T-helper 9 cell (primary cell): Measurements from ENCODE around the gene CLCN2.

ENCODE experiments used
- DNase-seq: peaks from one replicate; pipeline ENCODE4 v3.0.0-alpha.2; 2020
- total RNA-seq, 2 donors: gene quantifications; one replicate each; lab custom pipeline; 2026; lab: John Stamatoyannopoulos, UW

Gene CLCN2
- total RNA-seq: 3.4 to 4.8 reads per million in 2 donors

GRCh38 chr3:184361532-184361931 lies at the start of gene CLCN2, which contains the start of gene POLR2H:
Gene CLCN2 (minus strand): TSS chr3:184361605. CDS start chr3:184361479, 126 bp downstream.
Gene POLR2H (plus strand): TSS chr3:184361710. CDS start chr3:184363493, 1,783 bp downstream.
- DNase-seq: peak; percentile 38

GRCh38 chr3:184409946-184410500 lies 48.6 kb upstream of the CLCN2 start:
- DNase-seq: no peak

- no peak for DNase-seq
These were observed 48.0 kb upstream of the CLCN2 start for GRCh38 chr3:184409331-184409926.

- DNase-seq: no peak
These were observed 43.9 kb upstream of the CLCN2 start for GRCh38 chr3:184405075-184406030.

GRCh38 chr3:184399410-184399809 lies 38.0 kb upstream of the CLCN2 start:
- no peak for DNase-seq

DNA sequence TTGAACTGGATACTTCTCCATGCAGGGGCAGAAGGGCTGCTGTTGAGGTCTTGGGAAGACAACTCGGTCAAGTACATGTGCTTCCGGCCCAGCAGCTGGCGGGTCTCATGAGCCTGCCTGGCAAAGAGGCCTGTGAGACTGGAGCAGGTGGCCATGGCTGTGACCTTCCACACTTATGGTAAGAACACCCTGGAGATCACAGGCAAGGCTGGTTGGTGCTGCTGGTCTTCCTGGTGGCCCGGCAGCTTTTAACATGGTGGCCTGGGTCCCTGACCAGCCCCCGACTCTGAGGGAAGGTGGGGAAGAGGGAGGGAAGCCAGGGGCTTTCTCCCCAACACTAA lies 33.9 kb upstream of the CLCN2 start:
- DNase-seq: no peak

GRCh38 chr3:184391266-184391665 lies 29.9 kb upstream of the CLCN2 start:
- DNase-seq: no peak

DNA sequence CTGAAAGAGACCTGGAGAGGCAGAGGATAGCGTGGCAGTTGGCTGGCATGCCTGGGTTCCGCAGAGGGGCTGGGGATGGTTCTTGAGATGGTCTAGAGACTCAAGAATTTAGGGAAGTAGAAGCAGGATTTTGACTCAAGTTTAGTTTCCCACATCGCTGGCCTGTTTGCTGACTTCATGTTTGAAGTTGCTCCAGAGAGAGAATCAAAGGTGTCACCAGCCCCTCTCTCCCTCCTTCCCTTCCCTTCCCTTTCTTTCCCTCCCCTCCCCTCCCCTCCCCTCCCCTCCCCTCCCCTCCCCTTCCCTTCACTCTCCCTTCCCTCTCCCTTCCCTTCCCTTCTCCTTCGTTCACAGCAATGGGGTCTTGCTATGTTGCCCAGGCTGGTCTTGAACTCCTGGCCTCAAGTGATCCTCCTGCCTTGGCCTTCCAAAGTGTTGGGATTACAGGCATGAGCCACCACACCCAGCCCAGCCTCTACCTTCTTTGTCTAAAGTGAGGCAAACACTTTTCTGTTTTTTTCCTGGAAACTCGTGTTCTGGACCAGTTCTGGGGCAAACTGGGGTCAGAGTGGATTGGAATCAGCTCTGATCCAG lies 28.6 kb upstream of the CLCN2 start:
- DNase-seq: no peak

GRCh38 chr3:184389384-184389783 lies 28.0 kb upstream of the CLCN2 start:
- DNase-seq: no peak

- DNase-seq: no peak
These were observed 27.5 kb upstream of the CLCN2 start for GRCh38 chr3:184388936-184389230.

GRCh38 chr3:184388164-184388935 lies 26.9 kb upstream of the CLCN2 start:
- no peak for DNase-seq

DNA sequence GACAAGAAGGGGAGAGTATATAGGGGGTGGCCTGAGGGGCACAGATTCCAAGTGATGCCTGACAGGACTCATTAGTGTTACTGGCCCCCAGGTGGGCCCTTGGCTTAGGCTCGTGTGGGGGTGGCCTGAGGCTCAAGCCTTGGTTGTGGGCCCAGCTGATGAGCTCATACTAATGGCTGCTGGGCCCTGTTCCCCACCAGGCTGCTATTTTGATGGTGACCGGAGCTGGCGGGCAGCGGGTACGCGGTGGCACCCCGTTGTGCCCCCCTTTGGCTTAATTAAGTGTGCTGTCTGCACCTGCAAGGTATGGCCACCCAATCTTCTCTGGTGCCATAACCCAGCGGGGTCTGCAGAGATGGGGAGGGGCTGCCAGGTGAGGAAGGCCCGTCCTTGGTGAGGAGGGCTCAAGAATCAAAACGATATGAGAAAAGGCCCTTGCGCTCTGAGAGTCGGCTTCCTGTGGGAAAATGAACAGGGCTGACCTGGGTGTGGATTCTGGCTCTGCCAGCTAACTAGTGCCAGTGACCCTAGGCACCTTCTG lies 25.8 kb upstream of the CLCN2 start:
- DNase-seq: no peak

GRCh38 chr3:184386047-184386806 lies 24.8 kb upstream of the CLCN2 start:
- no peak for DNase-seq

GRCh38 chr3:184384856-184385422 lies 23.5 kb upstream of the CLCN2 start:
- DNase-seq: no peak

GRCh38 chr3:184384342-184384741 lies 22.9 kb upstream of the CLCN2 start:
- no peak for DNase-seq

DNA sequence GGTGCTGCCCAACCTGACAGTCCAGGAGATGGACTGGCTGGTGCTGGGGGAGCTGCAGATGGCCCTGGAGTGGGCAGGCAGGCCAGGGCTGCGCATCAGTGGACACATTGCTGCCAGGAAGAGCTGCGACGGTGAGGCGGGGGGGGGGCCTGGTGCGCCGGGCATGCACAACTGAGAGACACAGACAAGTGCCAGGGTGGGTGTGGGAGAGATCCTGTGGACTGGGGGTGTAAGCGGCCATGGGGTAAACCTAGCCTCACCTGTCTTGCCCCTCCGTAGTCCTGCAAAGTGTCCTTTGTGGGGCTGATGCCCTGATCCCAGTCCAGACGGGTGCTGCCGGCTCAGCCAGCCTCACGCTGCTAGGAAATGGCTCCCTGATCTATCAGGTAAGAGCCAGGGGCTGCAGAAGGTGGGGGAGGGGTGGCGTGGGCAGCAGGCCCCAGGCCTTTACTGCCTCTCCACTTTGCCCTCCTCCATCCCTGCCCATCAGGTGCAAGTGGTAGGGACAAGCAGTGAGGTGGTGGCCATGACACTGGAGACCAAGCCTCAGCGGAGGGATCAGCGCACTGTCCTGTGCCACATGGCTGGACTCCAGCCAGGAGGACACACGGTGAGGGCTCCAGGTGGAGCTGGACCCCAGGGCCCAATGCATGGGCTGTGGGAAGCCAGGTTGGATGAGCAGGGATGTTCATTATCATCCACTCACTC lies 21.8 kb upstream of the CLCN2 start:
- no peak for DNase-seq

DNA sequence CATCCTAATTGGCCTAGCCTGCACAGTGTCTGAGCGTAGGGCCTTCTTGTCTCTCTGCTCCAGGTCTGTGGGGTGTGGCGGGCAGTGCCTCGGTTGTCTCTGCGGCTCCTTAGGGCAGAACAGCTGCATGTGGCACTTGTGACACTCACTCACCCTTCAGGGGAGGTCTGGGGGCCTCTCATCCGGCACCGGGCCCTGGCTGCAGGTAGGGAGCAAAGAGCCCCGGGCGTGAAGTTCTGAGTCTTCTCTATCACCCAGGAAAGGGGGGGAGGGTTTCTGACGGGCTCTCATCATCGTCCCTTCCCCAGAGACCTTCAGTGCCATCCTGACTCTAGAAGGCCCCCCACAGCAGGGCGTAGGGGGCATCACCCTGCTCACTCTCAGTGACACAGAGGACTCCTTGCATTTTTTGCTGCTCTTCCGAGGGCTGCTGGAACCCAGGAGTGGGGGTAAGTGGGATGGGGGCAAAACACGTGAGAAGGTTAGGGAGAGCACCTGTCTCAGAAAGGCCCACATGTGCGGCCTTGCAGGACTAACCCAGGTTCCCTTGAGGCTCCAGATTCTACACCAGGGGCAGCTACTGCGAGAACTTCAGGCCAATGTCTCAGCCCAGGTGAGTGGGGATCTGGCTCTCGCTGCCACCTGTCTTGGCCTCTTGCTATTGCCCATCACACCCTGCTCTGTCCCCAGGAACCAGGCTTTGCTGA lies 21.1 kb upstream of the CLCN2 start:
- DNase-seq: no peak

DNA sequence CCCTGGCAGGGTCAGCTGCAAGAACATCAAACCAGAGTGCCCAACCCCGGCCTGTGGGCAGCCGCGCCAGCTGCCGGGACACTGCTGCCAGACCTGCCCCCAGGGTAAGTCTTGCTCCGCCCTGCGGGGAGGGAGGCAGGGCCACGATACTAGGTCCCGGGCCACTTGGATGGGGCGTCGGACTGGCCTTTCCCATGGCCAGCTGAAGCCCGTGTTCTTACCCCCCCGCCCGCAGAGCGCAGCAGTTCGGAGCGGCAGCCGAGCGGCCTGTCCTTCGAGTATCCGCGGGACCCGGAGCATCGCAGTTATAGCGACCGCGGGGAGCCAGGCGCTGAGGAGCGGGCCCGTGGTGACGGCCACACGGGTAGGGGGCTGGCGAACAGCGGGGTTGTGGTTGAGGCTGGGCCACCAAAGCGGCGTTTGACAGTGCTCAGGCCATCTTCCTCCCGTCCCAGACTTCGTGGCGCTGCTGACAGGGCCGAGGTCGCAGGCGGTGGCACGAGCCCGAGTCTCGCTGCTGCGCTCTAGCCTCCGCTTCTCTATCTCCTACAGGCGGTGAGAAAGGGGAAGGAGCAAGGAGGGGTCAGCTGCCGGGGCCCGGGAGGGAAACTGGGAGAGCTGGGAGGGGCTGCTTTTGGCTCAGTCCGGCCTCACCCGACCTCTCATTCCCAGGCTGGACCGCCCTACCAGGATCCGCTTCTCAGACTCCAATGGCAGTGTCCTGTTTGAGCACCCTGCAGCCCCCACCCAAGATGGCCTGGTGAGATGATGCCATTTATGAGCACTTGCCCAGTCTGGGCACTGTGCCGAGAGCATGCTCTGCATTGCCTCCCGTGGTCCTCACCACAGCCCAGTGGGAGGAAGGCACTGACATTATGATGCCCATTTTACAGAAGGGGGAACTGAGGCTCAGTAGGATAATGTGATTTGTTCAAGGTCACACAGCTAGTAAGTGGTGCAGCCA lies 20.1 kb upstream of the CLCN2 start:
- DNase-seq: no peak
